ENCODE measurements around the gene FBXO41.

FBXO41 gene

DNA sequence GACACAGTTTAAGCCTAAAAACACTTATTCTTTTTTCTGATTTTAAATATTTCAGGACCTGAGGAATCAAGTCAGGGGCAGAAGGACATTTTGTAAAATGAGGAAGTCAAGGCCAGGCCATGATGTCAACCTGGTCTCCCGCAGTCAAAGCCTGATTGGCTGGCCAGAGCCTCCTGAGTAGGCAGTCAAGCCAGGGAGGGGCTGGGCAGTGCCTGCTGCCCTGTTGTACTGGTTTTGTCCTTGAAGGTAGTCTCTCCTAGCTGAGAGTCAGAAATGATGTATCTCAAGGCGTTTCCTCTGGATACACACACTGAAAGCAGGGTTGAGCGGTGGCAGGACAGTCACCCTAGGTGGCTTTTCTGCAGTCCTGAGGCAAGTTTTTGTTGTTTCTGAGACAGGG lies 30.4 kb downstream of the FBXO41 start:
- TF ChIP-seq, protein P1, sequence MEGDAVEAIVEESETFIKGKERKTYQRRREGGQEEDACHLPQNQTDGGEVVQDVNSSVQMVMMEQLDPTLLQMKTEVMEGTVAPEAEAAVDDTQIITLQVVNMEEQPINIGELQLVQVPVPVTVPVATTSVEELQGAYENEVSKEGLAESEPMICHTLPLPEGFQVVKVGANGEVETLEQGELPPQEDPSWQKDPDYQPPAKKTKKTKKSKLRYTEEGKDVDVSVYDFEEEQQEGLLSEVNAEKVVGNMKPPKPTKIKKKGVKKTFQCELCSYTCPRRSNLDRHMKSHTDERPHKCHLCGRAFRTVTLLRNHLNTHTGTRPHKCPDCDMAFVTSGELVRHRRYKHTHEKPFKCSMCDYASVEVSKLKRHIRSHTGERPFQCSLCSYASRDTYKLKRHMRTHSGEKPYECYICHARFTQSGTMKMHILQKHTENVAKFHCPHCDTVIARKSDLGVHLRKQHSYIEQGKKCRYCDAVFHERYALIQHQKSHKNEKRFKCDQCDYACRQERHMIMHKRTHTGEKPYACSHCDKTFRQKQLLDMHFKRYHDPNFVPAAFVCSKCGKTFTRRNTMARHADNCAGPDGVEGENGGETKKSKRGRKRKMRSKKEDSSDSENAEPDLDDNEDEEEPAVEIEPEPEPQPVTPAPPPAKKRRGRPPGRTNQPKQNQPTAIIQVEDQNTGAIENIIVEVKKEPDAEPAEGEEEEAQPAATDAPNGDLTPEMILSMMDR (IDR thresholded peaks at IDR 0.05; ENCODE audit: low read depth, low read length): no peak
- H3K4me3 ChIP-seq (replicated peaks in 1 of 2; ENCODE audit: low read depth in 2 of 2, low read length in 2 of 2): no peak overlapping the region
- DNase-seq (ENCODE audit: low read depth in 2 of 2): no peak

DNA sequence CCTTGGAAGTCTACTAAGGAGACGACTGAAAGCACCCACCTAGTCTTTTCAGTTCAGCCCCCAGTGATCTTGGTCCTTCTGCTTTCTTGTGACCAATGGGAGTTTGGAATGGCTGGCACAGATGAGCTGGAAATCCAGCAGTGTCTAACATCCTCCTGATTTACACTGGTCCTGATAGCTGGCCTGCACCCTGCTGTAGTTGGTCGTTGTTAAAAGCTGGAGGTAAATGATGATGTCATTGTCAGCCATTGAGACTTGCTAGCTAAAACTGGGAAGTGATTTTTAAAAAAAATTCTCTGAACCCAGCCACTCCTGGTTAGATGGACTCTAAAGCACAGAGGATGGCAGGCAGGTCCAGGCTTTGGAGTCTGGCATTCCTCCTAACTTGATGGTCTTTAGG lies 30.9 kb downstream of the FBXO41 start:
- no peak for DNase-seq (ENCODE audit: low read depth in 2 of 2)
- H3K4me3 ChIP-seq (replicated peaks in 1 of 2; ENCODE audit: low read depth in 2 of 2, low read length in 2 of 2): no peak overlapping the region
- TF ChIP-seq, protein P1 (IDR thresholded peaks at IDR 0.05; ENCODE audit: low read depth, low read length): no peak

DNA sequence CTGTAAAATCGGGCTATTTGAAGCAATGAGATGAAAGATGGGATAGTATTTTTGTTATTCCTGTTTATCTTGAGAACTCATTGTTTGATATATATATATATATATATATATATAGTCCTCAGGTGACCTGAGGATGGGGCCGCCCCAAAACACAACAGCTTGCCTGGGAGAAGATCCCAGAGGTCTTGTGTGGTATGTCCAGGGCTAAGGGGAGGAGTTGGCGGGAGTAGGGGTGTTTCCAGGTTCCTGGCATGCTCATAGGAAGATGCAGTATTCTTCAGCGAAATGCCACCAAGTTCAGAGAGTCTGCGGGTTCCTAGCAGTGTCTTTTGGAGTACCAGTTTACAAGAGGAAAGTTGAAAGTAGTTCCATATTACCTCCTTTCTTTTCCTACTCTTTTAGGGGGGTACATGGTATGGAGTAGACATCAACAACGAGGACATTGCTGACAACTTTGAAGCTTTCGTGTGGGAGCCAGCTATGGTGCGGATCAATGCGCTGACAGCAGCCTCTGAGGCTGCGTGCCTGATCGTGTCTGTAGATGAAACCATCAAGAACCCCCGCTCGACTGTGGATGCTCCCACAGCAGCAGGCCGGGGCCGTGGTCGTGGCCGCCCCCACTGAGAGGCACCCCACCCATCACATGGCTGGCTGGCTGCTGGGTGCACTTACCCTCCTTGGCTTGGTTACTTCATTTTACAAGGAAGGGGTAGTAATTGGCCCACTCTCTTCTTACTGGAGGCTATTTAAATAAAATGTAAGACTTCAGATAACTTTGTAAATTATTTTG lies 31.8 kb downstream of the FBXO41 start:
- no peak for DNase-seq (ENCODE audit: low read depth in 2 of 2)
- no peak overlapping the region for H3K4me3 ChIP-seq (replicated peaks in 1 of 2; ENCODE audit: low read depth in 2 of 2, low read length in 2 of 2)
- TF ChIP-seq, protein P1 (IDR thresholded peaks at IDR 0.05; ENCODE audit: low read depth, low read length): no peak

DNA sequence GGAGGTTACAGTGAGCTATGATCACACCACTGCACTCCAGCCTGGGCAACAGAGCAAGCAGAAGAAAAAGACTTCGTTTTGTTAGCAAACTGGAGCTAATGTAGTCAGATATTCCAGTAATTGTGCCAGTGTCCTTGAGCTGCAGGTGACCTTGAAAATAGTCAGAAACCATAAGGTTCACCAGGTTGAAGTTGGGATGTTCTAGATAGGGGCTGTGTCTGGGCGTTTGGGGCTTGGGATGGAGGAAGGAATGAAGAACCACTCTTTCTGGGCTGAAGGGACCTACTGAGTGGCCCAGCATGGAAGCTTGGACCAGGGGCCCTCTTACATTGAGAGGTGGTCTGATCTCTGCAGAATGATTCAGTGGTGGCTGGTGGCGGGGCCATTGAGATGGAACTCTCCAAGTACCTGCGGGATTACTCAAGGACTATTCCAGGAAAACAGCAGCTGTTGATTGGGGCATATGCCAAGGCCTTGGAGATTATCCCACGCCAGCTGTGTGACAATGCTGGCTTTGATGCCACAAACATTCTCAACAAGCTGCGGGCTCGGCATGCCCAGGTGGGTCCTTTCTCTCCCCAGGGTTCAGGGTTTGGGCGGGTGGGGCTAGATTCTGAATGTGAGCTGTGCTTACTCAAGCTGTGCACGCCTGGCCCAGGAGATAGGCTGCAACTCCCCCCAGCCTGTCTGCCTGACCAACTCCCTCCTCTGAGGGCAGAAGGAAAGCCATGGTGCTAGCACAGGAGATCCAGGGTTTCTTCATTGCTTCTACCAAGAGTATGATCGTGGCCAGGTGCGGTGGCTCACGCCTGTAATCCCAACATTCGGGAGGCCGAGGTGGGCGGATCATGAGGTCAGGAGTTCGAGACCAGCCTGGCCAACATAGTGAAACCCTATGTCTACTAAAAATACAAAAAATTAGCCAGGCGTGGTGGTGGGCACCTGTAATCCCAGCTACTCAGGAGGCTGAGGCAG lies 33.1 kb downstream of the FBXO41 start:
- TF ChIP-seq, protein P1 (IDR thresholded peaks at IDR 0.05; ENCODE audit: low read depth, low read length): no peak
- no peak overlapping the region for H3K4me3 ChIP-seq (replicated peaks in 1 of 2; ENCODE audit: low read depth in 2 of 2, low read length in 2 of 2)
- no peak for DNase-seq (ENCODE audit: low read depth in 2 of 2)

DNA sequence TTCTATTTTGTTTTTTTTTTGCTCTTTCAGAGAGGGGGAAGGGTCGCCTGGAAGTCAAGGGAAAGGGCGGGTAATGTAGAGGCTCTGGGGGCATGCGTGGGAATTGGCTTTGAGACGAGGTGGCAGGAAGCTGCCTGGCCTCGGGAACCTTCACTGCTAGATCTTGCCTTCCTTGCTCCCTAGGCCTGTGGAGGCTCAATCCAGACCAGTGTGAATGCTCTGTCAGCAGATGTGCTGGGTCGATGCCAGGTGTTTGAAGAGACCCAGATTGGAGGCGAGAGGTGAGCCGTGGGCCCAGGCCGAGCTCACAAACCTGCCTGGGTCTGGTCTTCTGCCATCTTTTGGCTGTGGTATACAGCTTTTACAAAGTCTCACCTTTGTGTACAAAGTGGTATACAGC lies 34.6 kb downstream of the FBXO41 start:
- no peak for DNase-seq (ENCODE audit: low read depth in 2 of 2)
- H3K4me3 ChIP-seq (replicated peaks in 1 of 2; ENCODE audit: low read depth in 2 of 2, low read length in 2 of 2): no peak overlapping the region
- TF ChIP-seq, protein P1 (IDR thresholded peaks at IDR 0.05; ENCODE audit: low read depth, low read length): no peak

DNA sequence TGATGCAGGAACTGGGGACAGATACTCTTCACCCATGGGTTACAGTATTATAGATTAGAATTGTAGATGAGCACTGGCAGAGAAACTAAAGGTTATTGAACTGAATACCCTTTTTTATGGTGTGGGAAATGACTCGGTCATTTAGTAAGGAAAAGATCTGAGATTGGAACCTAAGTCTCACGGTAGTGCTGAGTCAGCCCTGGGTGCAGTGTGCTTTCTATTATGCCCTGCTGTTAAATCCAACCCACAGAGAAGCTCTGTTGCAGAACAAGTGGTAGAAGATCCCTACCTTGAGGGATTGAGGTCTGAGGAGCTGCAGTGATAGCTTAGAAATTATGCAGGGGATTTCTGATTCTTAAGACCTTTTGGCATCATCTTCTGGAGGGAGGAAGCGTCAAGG lies 37.4 kb downstream of the FBXO41 start:
- H3K4me3 ChIP-seq (replicated peaks in 1 of 2; ENCODE audit: low read depth in 2 of 2, low read length in 2 of 2): no peak overlapping the region
- TF ChIP-seq, protein P1 (IDR thresholded peaks at IDR 0.05; ENCODE audit: low read depth, low read length): no peak

More for the DNA sequence above, 37.4 kb downstream of the FBXO41 start:
- DNase-seq (ENCODE audit: low read depth in 2 of 2): no peak
